Choroid plexus epithelial cell (primary cell): ENCODE results near the gene SLC35F3.

Experiments
- DNase-seq: peaks from one replicate; pipeline ENCODE4 v3.0.0-alpha.2; 2010; ENCODE audit warnings: low read depth
- H3K4me3 ChIP-seq: 2 replicates; pipeline ENCODE4 v1.5.1; 2011; ENCODE audit warnings: low read depth, mild to moderate bottlenecking, control low read depth, low read length, moderate library complexity
- TF ChIP-seq, protein P1 (sequence below): conservative IDR thresholded peaks from 2 replicates; pipeline ENCODE4 v1.5.1; 2011; ENCODE audit warnings: low read depth, mild to moderate bottlenecking, control low read depth, inconsistent platforms, low read length, moderate library complexity

SLC35F3 gene

DNA sequence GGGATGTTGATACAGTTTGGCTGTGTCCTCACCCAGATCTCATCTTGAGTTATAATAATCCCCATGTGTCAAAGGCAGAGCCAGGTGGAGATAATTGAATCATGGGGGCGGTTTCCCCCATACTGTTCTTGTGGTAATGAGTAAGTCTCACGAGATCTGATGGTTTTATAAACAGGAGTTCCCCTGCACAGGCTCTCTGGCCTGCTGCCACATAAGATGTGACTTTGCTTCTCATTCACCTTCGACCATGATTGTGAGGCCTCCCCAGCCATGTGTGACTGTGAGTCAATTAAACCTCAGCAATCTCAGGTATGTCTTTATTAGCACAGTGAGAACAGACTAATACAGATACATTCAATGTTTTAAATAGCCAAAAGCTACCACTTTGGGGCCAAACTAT lies 41.1 kb downstream of the SLC35F3 start:
- TF ChIP-seq, protein P1, sequence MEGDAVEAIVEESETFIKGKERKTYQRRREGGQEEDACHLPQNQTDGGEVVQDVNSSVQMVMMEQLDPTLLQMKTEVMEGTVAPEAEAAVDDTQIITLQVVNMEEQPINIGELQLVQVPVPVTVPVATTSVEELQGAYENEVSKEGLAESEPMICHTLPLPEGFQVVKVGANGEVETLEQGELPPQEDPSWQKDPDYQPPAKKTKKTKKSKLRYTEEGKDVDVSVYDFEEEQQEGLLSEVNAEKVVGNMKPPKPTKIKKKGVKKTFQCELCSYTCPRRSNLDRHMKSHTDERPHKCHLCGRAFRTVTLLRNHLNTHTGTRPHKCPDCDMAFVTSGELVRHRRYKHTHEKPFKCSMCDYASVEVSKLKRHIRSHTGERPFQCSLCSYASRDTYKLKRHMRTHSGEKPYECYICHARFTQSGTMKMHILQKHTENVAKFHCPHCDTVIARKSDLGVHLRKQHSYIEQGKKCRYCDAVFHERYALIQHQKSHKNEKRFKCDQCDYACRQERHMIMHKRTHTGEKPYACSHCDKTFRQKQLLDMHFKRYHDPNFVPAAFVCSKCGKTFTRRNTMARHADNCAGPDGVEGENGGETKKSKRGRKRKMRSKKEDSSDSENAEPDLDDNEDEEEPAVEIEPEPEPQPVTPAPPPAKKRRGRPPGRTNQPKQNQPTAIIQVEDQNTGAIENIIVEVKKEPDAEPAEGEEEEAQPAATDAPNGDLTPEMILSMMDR: no peak
- H3K4me3 ChIP-seq: no peak overlapping the region
- no peak for DNase-seq

GRCh38 chr1:233945979-233946378 lies 41.5 kb downstream of the SLC35F3 start:
- TF ChIP-seq, protein P1: no peak

GRCh38 chr1:233946724-233947123 lies 42.2 kb downstream of the SLC35F3 start:
- H3K4me3 ChIP-seq: no peak overlapping the region
- TF ChIP-seq, protein P1: no peak
- DNase-seq: no peak

More at GRCh38 chr1:233945979-233946378, 41.5 kb downstream of the SLC35F3 start:
- no peak overlapping the region for H3K4me3 ChIP-seq
- DNase-seq: no peak

DNA sequence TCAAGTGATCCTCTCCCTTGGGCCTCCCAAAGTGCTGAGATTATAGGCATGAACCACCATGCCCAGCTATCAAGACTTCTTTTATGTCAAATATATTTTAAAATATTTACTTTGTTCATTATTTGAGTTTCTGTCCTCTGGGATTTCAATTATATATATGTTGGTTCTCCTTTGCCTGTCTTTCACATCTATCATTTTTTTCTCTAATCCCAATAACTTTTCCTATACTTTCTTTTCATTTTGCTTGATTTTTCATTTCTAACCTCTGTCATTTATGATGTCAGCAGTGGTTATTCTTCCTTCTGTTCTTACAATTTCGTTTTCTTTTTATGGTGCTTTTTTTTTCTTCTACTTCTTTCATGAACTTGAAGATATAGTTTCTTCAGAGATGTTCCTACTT lies 47.3 kb downstream of the SLC35F3 start:
- TF ChIP-seq, protein P1: no peak
- DNase-seq: no peak
- no peak overlapping the region for H3K4me3 ChIP-seq

DNA sequence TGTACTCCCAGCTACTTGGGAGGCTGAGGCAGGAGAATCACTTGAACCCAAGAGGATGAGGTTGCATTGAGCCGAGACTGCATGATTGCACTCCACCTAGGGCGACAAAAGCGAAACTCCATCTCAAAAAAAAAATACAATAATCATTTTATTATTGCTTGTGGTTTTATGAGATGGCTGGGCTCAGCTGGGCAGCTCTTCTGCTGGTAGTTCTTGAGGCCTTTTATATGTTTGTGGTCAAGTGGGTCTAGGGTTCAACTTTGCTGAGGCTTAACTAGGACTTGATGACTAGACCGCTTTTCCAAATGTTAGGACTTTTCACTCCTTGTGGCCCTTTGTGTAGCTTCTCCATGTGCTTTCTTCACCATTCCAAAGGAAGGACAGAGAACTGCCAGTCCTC lies 53.2 kb downstream of the SLC35F3 start:
- DNase-seq: no peak
- TF ChIP-seq, protein P1: no peak

GRCh38 chr1:233959102-233959501 lies 54.6 kb downstream of the SLC35F3 start:
- TF ChIP-seq, protein P1: no peak
- no peak overlapping the region for H3K4me3 ChIP-seq
- no peak for DNase-seq

More for the DNA sequence above, 53.2 kb downstream of the SLC35F3 start:
- no peak overlapping the region for H3K4me3 ChIP-seq

DNA sequence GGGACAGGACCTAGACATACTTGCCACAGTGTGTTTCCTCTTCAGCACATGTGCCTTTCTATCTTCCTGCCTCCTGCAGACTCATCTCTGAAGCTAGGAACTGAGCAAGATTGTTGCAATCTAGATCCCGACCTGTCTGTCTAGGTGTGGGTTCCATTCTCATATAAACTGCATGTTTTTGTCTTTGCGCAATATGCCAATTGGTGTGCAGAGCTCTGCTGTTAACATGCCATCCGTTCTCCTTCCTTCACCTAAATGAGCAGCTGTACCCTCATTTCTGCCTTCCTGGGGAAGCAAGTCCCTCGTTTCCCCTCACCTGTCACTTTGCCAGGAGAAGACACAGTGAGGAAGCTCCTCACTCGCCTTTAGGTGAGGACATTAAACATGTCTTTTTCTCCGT lies 55.5 kb downstream of the SLC35F3 start:
- H3K4me3 ChIP-seq: no peak overlapping the region
- DNase-seq: no peak
- TF ChIP-seq, protein P1: no peak
